DMS53 treated with DMSO at 0.1 percent for 48 hours (cell line): ENCODE data around the gene CD55.

Source experiments
- DNase-seq: peaks from one replicate; lab custom pipeline; 2025; ENCODE audit not compliant: unreplicated experiment; lab: John Stamatoyannopoulos, UW

The CD55 gene

GRCh38 chr1:207328004-207328403 lies 6.5 kb downstream of the CD55 start:
- no peak for DNase-seq

GRCh38 chr1:207328908-207329440 lies 7.5 kb downstream of the CD55 start:
- DNase-seq = no peak

GRCh38 chr1:207329469-207329868 lies 8.0 kb downstream of the CD55 start:
- DNase-seq = no peak

GRCh38 chr1:207330011-207330710 lies 8.7 kb downstream of the CD55 start:
- no peak for DNase-seq

- no peak for DNase-seq
These were observed 10.2 kb downstream of the CD55 start for GRCh38 chr1:207331354-207332313.

GRCh38 chr1:207333009-207333600 lies 11.6 kb downstream of the CD55 start:
- DNase-seq = no peak

GRCh38 chr1:207333620-207334019 lies 12.1 kb downstream of the CD55 start:
- no peak for DNase-seq

- DNase-seq = no peak
These were observed 12.9 kb downstream of the CD55 start for GRCh38 chr1:207334337-207334736.

GRCh38 chr1:207335138-207335537 lies 13.7 kb downstream of the CD55 start:
- DNase-seq = no peak

GRCh38 chr1:207335695-207336363 lies 14.4 kb downstream of the CD55 start:
- DNase-seq = peak; percentile 15

- DNase-seq = peak; percentile 99
These were observed 15.3 kb downstream of the CD55 start for GRCh38 chr1:207336559-207337467.

- no peak for DNase-seq
These were observed 20.9 kb downstream of the CD55 start for GRCh38 chr1:207342332-207342731.

- DNase-seq = no peak
These were observed 22.2 kb downstream of the CD55 start for GRCh38 chr1:207343675-207344074.

GRCh38 chr1:207344221-207344620 lies 22.7 kb downstream of the CD55 start:
- DNase-seq = no peak

GRCh38 chr1:207345644-207346477 lies 24.4 kb downstream of the CD55 start:
- DNase-seq = no peak

- no peak for DNase-seq
These were observed 25.0 kb downstream of the CD55 start for GRCh38 chr1:207346513-207346912.

- no peak for DNase-seq
These were observed 28.5 kb downstream of the CD55 start for GRCh38 chr1:207349979-207350378.

- DNase-seq = peak; percentile 14
These were observed 31.1 kb downstream of the CD55 start for GRCh38 chr1:207352554-207352953.

GRCh38 chr1:207355060-207355459 lies 33.6 kb downstream of the CD55 start:
- no peak for DNase-seq
